ENCODE results near the gene APBB2. TPM values are rescaled to one million over a fixed set of nuclear protein-coding genes. Genes with fewer than 3 reads are reported as not detected.

APBB2 gene
- total and polyA plus RNA-seq, 2 of the 4 experiments (the other 2 are of a cell fraction): 47.9 to 75.5 TPM

- DNase-seq (no peak), ATAC-seq (ENCODE audit: low read depth) (no peak)
- Histone ChIP-seq H2BK120ac (ENCODE audit: low read depth, low read length) (no peak overlapping the region), H4K91ac (ENCODE audit: insufficient read depth, low read depth, low read length) (no peak overlapping the region), H3K56ac (ENCODE audit: extremely low read depth, insufficient read depth, low read length) (no peak overlapping the region), H3K4ac (ENCODE audit: low read depth, low read length) (no peak overlapping the region), H3K4me1 (ENCODE audit: control insufficient read depth, insufficient read depth, low read length) (no peaks in the 10 kb centered on the region; the same call in 1 of the 2 replicates), H3K36me3 (ENCODE audit: control insufficient read depth, insufficient read depth, low read length) (no peaks in the 10 kb centered on the region; the same call in 1 of the 2 replicates), H3K79me1 (ENCODE audit: low read depth in 1 of 2, low read length in 2 of 2) (peaks cover 3 to 16% of the 10 kb centered on the region in 2 experiments; a peak in 3 of 4 replicates), H2AK9ac (replicated peaks; ENCODE audit: low read depth, low read length, poor library complexity) (no peak overlapping the region), H3K9ac (ENCODE audit: low read depth, low read length) (no peak overlapping the region), H2BK20ac (ENCODE audit: low read depth, low read length) (no peak overlapping the region), H3K27me3 (ENCODE audit: control insufficient read depth, insufficient read depth, low read length) (no peaks in the 10 kb centered on the region), H3K18ac (ENCODE audit: low read depth, low read length) (no peak overlapping the region), H3K9me1 (ENCODE audit: insufficient read depth, low read length) (no peaks in the 10 kb centered on the region), H3K9me3 (ENCODE audit: control insufficient read depth, insufficient read depth, low read length) (no peaks in the 10 kb centered on the region), H3K4me2 (ENCODE audit: low read depth, low read length) (no peak overlapping the region), H2AFZ (replicated peaks; ENCODE audit: low read length, poor library complexity) (no peak overlapping the region), H3K14ac (replicated peaks; ENCODE audit: low read depth, low read length) (no peak overlapping the region), H4K20me1 (ENCODE audit: insufficient read depth, low read length) (no peaks in the 10 kb centered on the region), H3K23ac (ENCODE audit: low read depth, low read length) (no peak overlapping the region), H3K27ac (ENCODE audit: insufficient read depth, low read length) (no peak overlapping the region), H3K4me3 (ENCODE audit: insufficient read depth, low read depth, low read length) (no peak overlapping the region), H4K5ac (ENCODE audit: low read depth, low read length) (no peak overlapping the region), H4K8ac (ENCODE audit: low read depth in 2 of 2, low read length in 2 of 2) (no peak overlapping the region), H2BK5ac (ENCODE audit: low read depth, low read length, poor library complexity, severe bottlenecking) (no peak overlapping the region), H2BK15ac (ENCODE audit: low read depth, low read length) (no peak overlapping the region), H2AK5ac (ENCODE audit: low read depth, low read length) (no peak overlapping the region)
- no TSS peak for BruUV-seq (replicated peaks)
- dilution Hi-C loops (cut with HindIII; ENCODE audit: low sequenced_read_pairs, unreplicated experiment): no loop called here
- no CpG with 5 or more reads among the region's 1 CpG for WGBS, 2 experiments (ENCODE audit: extremely low coverage in 2 of 2, insufficient read length in 1 of 2)
- in situ Hi-C loops (cut with MboI; ENCODE audit: low sequenced_read_pairs): no loop called here
- POLR2A ChIA-PET (ENCODE audit: unreplicated experiment): no interaction called here
- intact Hi-C loops (cut with micrococcal nuclease): no loop called here
- CTCF ChIA-PET: interaction anchor here (0.5 kb wide), 1 partner anchor 11 kb away, joined by 3 read pairs; no protein-coding TSS in a partner anchor
- TF ChIP-seq MAZ (IDR thresholded peaks at IDR 0.05; ENCODE audit: borderline replicate concordance, low read depth, low read length): no peak
- no peak for TF ChIP-seq CTCF (conservative IDR thresholded peaks at IDR 0.05; ENCODE audit: low read depth, low read length)
- no peak for TF ChIP-seq FOS (IDR thresholded peaks at IDR 0.05; ENCODE audit: low read depth, low read length)
- no peak for TF ChIP-seq USF2 (IDR thresholded peaks at IDR 0.05; ENCODE audit: low read depth, low read length)
- no peak for TF ChIP-seq POLR2A (IDR thresholded peaks at IDR 0.05; ENCODE audit: low read depth, low read length)
- TF ChIP-seq ELK1 (IDR thresholded peaks at IDR 0.05; ENCODE audit: borderline replicate concordance, low read depth, low read length): no peak
- no peak for TF ChIP-seq MAFK (IDR thresholded peaks at IDR 0.05; ENCODE audit: low read depth, low read length)
- TF ChIP-seq CEBPB (IDR thresholded peaks at IDR 0.05; ENCODE audit: low read depth, low read length): no peak
- no peak for TF ChIP-seq RCOR1 (IDR thresholded peaks at IDR 0.05; ENCODE audit: insufficient replicate concordance, low read length)
- no peak for TF ChIP-seq BHLHE40 (IDR thresholded peaks at IDR 0.05; ENCODE audit: low read depth, low read length)
- TF ChIP-seq SMC3 (IDR thresholded peaks at IDR 0.05; ENCODE audit: low read depth, low read length): no peak
- TF ChIP-seq RAD21 (IDR thresholded peaks at IDR 0.05; ENCODE audit: low read length): no peak
- no peak for TF ChIP-seq NFE2L2 (IDR thresholded peaks at IDR 0.05; ENCODE audit: low read depth, low read length)
- no peak for TF ChIP-seq MXI1 (IDR thresholded peaks at IDR 0.05; ENCODE audit: borderline replicate concordance, low read depth, low read length)
Observed at GRCh38 chr4:41000356-41000755, 214.0 kb downstream of the APBB2 start.

All from IMR-90 (cell line).